IMR-90 (cell line): ENCODE results near the gene GPR173. TPM values are rescaled to one million over a fixed set of nuclear protein-coding genes. Genes with fewer than 3 reads are reported as not detected.

ENCODE experiments used
- ATAC-seq: fragments of 200-7000 bp; cut with Tn5 transposase; 2 replicates; pipeline ENCODE4 v1.9.1; 2020; ENCODE audit warnings: low read depth, mild to moderate bottlenecking, moderate library complexity
- BruUV-seq: library from RNA; stranded (reverse); fragments of 400-500 nt; replicated peaks from 2 replicates; lab custom pipeline; 2021; lab: Mats Ljungman, UMichigan
- CTCF ChIA-PET: fragments of 300-600 bp; formaldehyde crosslinking; extraction: SDS; loops from one replicate; lab custom pipeline; 2021; ENCODE audit warnings: antibody characterized with exemption; lab: Yijun Ruan, JAX
- POLR2A ChIA-PET: fragments of 300-600 bp; sonication (Branson Sonifier 250); formaldehyde crosslinking; loops from one replicate; lab custom pipeline; 2022; ENCODE audit warnings: antibody characterized with exemption; ENCODE audit not compliant: unreplicated experiment; lab: Charles Lee
- DNase-seq: peaks from one replicate; pipeline ENCODE4 v3.0.0; 2013
- H2AFZ ChIP-seq: replicated peaks from 2 replicates; pipeline ENCODE3; 2013; ENCODE audit warnings: low read length, mild to moderate bottlenecking; ENCODE audit not compliant: poor library complexity
- H2AK5ac ChIP-seq: 2 replicates; pipeline ENCODE4 v1.6.1; 2013; ENCODE audit warnings: low read depth, low read length, inconsistent platforms
- H2AK9ac ChIP-seq: replicated peaks from 2 replicates; pipeline ENCODE3; 2013; ENCODE audit warnings: mild to moderate bottlenecking, low read depth, low read length, moderate library complexity; ENCODE audit not compliant: poor library complexity
- H2BK120ac ChIP-seq: 2 replicates; pipeline ENCODE4 v1.6.1; 2013; ENCODE audit warnings: low read depth, low read length, inconsistent platforms
- H2BK15ac ChIP-seq: 3 replicates; pipeline ENCODE4 v1.6.1; 2013; ENCODE audit warnings: low read depth, low read length, inconsistent platforms
- H2BK20ac ChIP-seq: 2 replicates; pipeline ENCODE4 v1.6.1; 2013; ENCODE audit warnings: low read depth, mild to moderate bottlenecking, inconsistent platforms, low read length, moderate library complexity
- H2BK5ac ChIP-seq: 2 replicates; pipeline ENCODE4 v1.6.1; 2013; ENCODE audit warnings: mild to moderate bottlenecking, low read depth, low read length, inconsistent platforms; ENCODE audit not compliant: poor library complexity, severe bottlenecking
- H3K14ac ChIP-seq: replicated peaks from 2 replicates; pipeline ENCODE4 v1.6.1; 2013; ENCODE audit warnings: low read depth, low read length, inconsistent platforms
- H3K18ac ChIP-seq: 2 replicates; pipeline ENCODE4 v1.6.1; 2013; ENCODE audit warnings: low read depth, low read length, control low read depth
- H3K23ac ChIP-seq: 2 replicates; pipeline ENCODE4 v1.6.1; 2013; ENCODE audit warnings: low read depth, low read length, inconsistent platforms
- H3K27ac ChIP-seq: 2 replicates; pipeline ENCODE4 v1.5.1; 2013; ENCODE audit warnings: mild to moderate bottlenecking, control low read depth, low read length; ENCODE audit not compliant: insufficient read depth
- H3K27me3 ChIP-seq: 2 replicates; pipeline ENCODE4 v1.6.1; 2013; ENCODE audit warnings: low read length; ENCODE audit not compliant: control insufficient read depth, insufficient read depth
- H3K36me3 ChIP-seq: 2 replicates; pipeline ENCODE4 v1.6.1; 2013; ENCODE audit warnings: low read length, mixed read lengths; ENCODE audit not compliant: control insufficient read depth, insufficient read depth
- H3K4ac ChIP-seq: 2 replicates; pipeline ENCODE4 v1.6.1; 2013; ENCODE audit warnings: low read depth, low read length, inconsistent platforms
- H3K4me1 ChIP-seq: 2 replicates; pipeline ENCODE4 v1.6.1; 2013; ENCODE audit warnings: low read length, mixed read lengths; ENCODE audit not compliant: control insufficient read depth, insufficient read depth
- H3K4me2 ChIP-seq: 2 replicates; pipeline ENCODE4 v1.6.1; 2013; ENCODE audit warnings: low read depth, mild to moderate bottlenecking, control low read depth, low read length, moderate library complexity
- H3K4me3 ChIP-seq: 2 replicates; pipeline ENCODE4 v1.5.1; 2013; ENCODE audit warnings: low read depth, mild to moderate bottlenecking, control low read depth, low read length, moderate library complexity; ENCODE audit not compliant: insufficient read depth
- H3K56ac ChIP-seq: 2 replicates; pipeline ENCODE4 v1.6.1; 2013; ENCODE audit warnings: low read length, inconsistent platforms; ENCODE audit not compliant: insufficient read depth; ENCODE audit errors: extremely low read depth
- H3K79me1 ChIP-seq, 2 experiments: 2 replicates each; pipeline ENCODE4 v1.6.1; 2013; ENCODE audit warnings: low read length in 2 of 2, inconsistent platforms in 1 of 2, low read depth in 1 of 2
- H3K9ac ChIP-seq: 2 replicates; pipeline ENCODE4 v1.6.1; 2013; ENCODE audit warnings: low read depth, low read length, control low read depth
- H3K9me1 ChIP-seq: 2 replicates; pipeline ENCODE4 v1.6.1; 2013; ENCODE audit warnings: low read length, inconsistent platforms; ENCODE audit not compliant: insufficient read depth
- H3K9me3 ChIP-seq: 2 replicates; pipeline ENCODE4 v1.6.1; 2013; ENCODE audit warnings: low read length; ENCODE audit not compliant: control insufficient read depth, insufficient read depth
- H4K20me1 ChIP-seq: 2 replicates; pipeline ENCODE4 v1.6.1; 2013; ENCODE audit warnings: low read length, inconsistent platforms; ENCODE audit not compliant: insufficient read depth
- H4K5ac ChIP-seq: 2 replicates; pipeline ENCODE4 v1.6.1; 2013; ENCODE audit warnings: mild to moderate bottlenecking, low read depth, low read length, control low read depth
- H4K8ac ChIP-seq, 2 experiments: 2 replicates each; pipeline ENCODE4 v1.6.1; 2013; ENCODE audit warnings: low read depth in 2 of 2, low read length in 2 of 2, control low read depth in 1 of 2, inconsistent platforms in 1 of 2
- H4K91ac ChIP-seq: 2 replicates; pipeline ENCODE4 v1.6.1; 2013; ENCODE audit warnings: low read depth, low read length, inconsistent platforms; ENCODE audit not compliant: insufficient read depth
- CHD1 ChIP-seq: IDR thresholded peaks from 2 replicates; pipeline ENCODE4 v1.6.1; 2012; ENCODE audit warnings: low read depth, low read length, improper control_type of control experiment
- MXI1 ChIP-seq: IDR thresholded peaks from 2 replicates; pipeline ENCODE4 v1.6.1; 2012; ENCODE audit warnings: low read depth, mild to moderate bottlenecking, low read length, moderate library complexity, borderline replicate concordance
- NFE2L2 ChIP-seq: fragments of 150-350 bp; IDR thresholded peaks from 2 replicates; pipeline ENCODE4 v1.6.1; 2016; ENCODE audit warnings: low read depth, mild to moderate bottlenecking, low read length
- POLR2A ChIP-seq: IDR thresholded peaks from 2 replicates; pipeline ENCODE4 v1.6.1; 2012; ENCODE audit warnings: mild to moderate bottlenecking, low read depth, low read length
- RAD21 ChIP-seq: IDR thresholded peaks from 2 replicates; pipeline ENCODE4 v1.6.1; 2012; ENCODE audit warnings: low read length, improper control_type of control experiment
- SMC3 ChIP-seq: fragments of 150-350 bp; IDR thresholded peaks from 2 replicates; pipeline ENCODE4 v1.6.1; 2016; ENCODE audit warnings: low read depth, mild to moderate bottlenecking, antibody characterized with exemption, low read length, moderate library complexity
- whole genome bisulfite sequencing, 2 experiments: methylation state at CpG; one replicate each; pipeline versions ENCODE4 v1.1.5 to v1.1.7; 2013; ENCODE audit warnings: missing lambda C conversion rate in 2 of 2; ENCODE audit not compliant: insufficient read length in 1 of 2; ENCODE audit errors: extremely low coverage in 2 of 2; 5-methylcytosine and 5-hydroxymethylcytosine counted together
- dilution Hi-C: fragments of 300-500 bp; cut with HindIII; formaldehyde crosslinking; loops from one replicate; pipeline ENCODE4 v1.14.3; 2018; ENCODE audit warnings: low sequenced_read_pairs; ENCODE audit not compliant: unreplicated experiment
- in situ Hi-C: fragments of 300-500 bp; cut with MboI; formaldehyde crosslinking; loops from 3 replicates; pipeline ENCODE4 v1.14.3; 2019; ENCODE audit warnings: low sequenced_read_pairs, inconsistent platforms, mixed read lengths
- intact Hi-C: fragments of 100-400 bp; cut with micrococcal nuclease; formaldehyde crosslinking; loops from 2 replicates; pipeline ENCODE4 v1.10.0; 2022
- polyA plus RNA-seq, 3 experiments: library from polyadenylated mRNA; depleted of rRNA; stranded (reverse); fragments of >200 nt; gene quantifications; 2 replicates each; pipeline ENCODE4 v1.2.3, GENCODE V29; 2012; ENCODE audit warnings: low replicate concordance in 1 of 3
- total RNA-seq: library from RNA; depleted of rRNA; stranded (reverse); fragments of >200 nt; gene quantifications from 2 replicates; pipeline ENCODE4 v1.2.3, GENCODE V29; 2012
- TF ChIP-seq, protein P1 (sequence below): fragments of 150-350 bp; IDR thresholded peaks from 2 replicates; pipeline ENCODE4 v1.6.1; 2017; ENCODE audit warnings: mild to moderate bottlenecking, antibody characterized with exemption, low read length, low read depth

The GPR173 gene
- total and polyA plus RNA-seq, 2 of the 4 experiments (the other 2 are of a cell fraction): 0.90 to 6.1 TPM

DNA sequence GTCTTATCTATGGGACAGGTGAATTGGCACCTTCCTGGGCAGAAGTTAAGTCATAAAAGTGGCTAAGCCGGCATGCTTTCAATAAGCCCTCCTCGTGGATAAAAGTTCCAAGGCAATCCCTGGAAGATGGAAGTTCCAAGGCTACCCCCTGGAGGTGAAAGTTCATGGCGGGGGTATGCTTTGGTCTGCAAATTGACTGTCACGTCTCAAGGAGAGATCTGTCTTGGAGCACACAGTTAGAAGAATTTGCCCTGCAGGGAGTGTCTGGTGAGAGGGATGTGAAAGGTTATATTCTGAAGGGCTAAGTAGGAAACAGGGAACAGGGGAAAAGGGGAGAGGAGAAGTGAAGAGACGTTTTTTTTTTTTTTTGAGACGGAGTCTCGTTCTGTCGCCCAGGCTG lies 26.2 kb upstream of the GPR173 start:
- Histone ChIP-seq H4K8ac (no peak overlapping the region), H2BK20ac (no peak overlapping the region), H3K27ac (no peak overlapping the region), H3K9me3 (no peaks in the 10 kb centered on the region), H3K18ac (no peak overlapping the region), H3K14ac (no peak overlapping the region), H3K36me3 (no peaks in the 10 kb centered on the region), H3K4me2 (no peak overlapping the region), H2AK5ac (no peak overlapping the region), H4K91ac (no peak overlapping the region), H3K9me1 (no peaks in the 10 kb centered on the region), H2BK120ac (no peak overlapping the region), H4K20me1 (no peaks in the 10 kb centered on the region), H3K4me3 (no peak overlapping the region), H2BK5ac (no peak overlapping the region), H4K5ac (no peak overlapping the region), H3K27me3 (peaks cover 30% of the 10 kb centered on the region), H3K23ac (no peak overlapping the region), H3K4ac (no peak overlapping the region), H3K9ac (no peak overlapping the region), H2AFZ (no peak overlapping the region), H3K56ac (no peak overlapping the region), H3K79me1 (no peaks in the 10 kb centered on the region), H2BK15ac (no peak overlapping the region), H3K4me1 (no peaks in the 10 kb centered on the region), H2AK9ac (no peak overlapping the region)
- CTCF ChIA-PET: no interaction called here
- intact Hi-C loops: no loop called here
- TF ChIP-seq SMC3: no peak
- TF ChIP-seq, protein P1, sequence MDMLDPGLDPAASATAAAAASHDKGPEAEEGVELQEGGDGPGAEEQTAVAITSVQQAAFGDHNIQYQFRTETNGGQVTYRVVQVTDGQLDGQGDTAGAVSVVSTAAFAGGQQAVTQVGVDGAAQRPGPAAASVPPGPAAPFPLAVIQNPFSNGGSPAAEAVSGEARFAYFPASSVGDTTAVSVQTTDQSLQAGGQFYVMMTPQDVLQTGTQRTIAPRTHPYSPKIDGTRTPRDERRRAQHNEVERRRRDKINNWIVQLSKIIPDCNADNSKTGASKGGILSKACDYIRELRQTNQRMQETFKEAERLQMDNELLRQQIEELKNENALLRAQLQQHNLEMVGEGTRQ: no peak
- TF ChIP-seq NFE2L2: no peak
- TF ChIP-seq CHD1: no peak
- no peak for TF ChIP-seq POLR2A
- no peak for TF ChIP-seq RAD21
- no peak for TF ChIP-seq MXI1
- BruUV-seq: no TSS peak
- POLR2A ChIA-PET: no interaction called here
- ATAC-seq (no peak), DNase-seq (no peak)
- 0% methylated on average over 1 of the region's 8 CpGs; no CpG with 5 or more reads in 1 of the 2 experiments for WGBS, 2 experiments
- dilution Hi-C loops: no loop called here
- in situ Hi-C loops: no loop called here
